Endometrial microvascular endothelial cells (primary cell): ENCODE measurements around the gene FDXR. TPM values are rescaled to one million over a fixed set of nuclear protein-coding genes. Genes with fewer than 3 reads are reported as not detected.

ENCODE experiments used
- in situ Hi-C: cut with HindIII; loops from 2 replicates; pipeline ENCODE4 v1.10.0; 2017; ENCODE audit warnings: low sequenced_read_pairs, low pct_unique_long_range_greater_than_20kb; ENCODE audit errors: inconsistent ontology term
- total RNA-seq: library from RNA; depleted of rRNA; stranded (reverse); fragments of >200 nt; gene quantifications from one replicate; pipeline ENCODE4 v1.2.3, GENCODE V29; 2015; ENCODE audit errors: inconsistent ontology term

Gene FDXR
- total RNA-seq, 1 donor from 2014 or later: 73.7 TPM

- in situ Hi-C loops: loop anchor here (10.0 kb wide), 1 partner anchor 78 kb away; no protein-coding TSS in a partner anchor
Observed at GRCh38 chr17:74862108-74862901, 10.5 kb downstream of the FDXR start.

DNA sequence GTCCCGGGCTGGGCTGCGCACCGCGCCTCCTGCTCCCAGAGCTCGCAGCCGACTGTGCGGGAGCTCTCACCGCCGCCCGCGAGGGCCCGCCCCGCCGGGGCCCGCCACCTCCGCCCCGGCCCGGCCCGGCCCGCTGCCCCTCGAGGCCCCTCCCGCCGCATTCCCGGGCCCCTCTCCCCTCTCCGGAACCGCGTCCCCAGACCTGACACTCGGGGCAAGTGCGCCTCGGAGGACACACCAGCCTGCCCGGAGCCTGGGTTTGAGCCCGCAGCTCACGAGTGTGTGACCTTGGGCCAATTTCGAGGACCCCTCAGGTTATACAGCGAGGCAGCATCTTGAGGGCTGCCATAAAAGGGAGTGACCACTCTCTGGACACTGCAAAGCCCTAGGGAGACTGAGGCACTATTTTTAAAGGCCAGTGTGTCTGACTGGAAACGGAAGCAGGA lies 11.1 kb downstream of the FDXR start:
- in situ Hi-C loops: loop anchor here (10.0 kb wide), 1 partner anchor 77 kb away; no protein-coding TSS in a partner anchor

DNA sequence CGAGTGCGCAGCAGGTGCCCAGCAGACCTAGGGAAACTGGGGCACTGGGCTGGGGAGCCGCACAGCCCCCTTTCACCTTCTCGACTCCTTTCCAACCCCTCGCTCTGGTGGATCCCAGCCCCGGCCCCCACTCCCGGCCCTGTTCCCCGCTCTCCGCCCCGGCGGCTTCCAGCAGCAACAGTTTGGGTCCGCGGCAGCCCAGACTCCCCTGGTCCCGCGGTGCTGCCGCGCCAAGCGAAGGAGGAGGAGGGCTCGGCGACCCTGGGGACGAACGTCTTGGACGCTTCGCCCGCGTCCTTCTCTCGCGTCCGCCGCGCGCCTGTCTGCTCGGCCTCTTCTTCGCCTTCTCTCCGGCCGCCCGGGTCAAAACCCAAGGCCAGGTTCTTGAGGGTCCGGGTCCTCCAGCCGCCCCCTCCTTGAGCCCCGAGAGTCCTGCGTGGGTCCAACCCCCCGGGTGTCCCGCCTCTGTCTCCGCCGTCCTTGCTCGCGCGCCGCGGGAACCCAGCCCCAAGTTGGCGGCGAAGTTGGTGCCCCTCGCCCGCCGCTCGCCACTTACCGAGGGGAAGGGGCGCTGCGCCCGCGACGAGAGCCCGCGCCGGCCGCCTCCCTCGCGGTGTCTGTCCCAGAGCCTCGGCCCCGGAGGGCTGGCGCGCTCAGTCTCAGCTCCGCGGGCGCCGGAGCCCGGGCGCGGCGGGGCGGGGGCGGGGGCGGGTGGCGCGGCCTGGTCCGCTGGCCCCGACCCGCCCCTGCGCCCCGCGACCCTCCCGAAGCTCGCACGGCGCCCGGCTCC lies 11.7 kb downstream of the FDXR start:
- in situ Hi-C loops: loop anchor here (10.0 kb wide), 1 partner anchor 76 kb away; no protein-coding TSS in a partner anchor

DNA sequence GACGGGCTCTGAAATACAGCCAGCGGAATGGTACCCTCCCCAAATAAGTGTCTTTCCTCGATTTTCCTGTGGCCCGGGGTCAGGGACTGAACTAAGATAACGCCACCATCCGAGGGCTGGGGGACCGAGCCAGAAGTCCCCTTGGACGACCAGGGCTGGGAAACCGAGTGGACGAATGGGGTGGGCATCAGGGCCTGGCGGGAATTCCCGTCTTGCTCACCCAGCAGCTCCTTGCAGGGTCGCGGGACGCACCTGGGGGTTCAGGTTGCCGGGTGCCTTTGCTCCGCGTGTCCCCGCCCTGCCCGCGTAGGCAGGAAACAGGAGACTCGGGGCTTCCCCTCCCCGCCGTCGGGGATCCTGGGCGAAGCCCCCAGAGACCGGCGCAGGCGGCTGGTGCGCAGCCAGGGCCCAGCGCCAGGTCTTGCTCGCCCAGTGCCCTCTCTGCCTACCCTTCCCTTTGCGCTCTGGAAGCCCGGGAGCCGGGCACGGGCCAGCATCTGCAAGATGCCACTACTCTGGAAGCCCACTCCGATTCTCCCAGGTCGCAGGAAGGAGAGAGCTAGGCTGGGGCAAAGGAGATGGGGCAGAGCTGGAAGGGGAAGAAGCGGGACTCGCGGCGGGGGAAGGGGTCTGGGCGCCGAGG lies 12.4 kb downstream of the FDXR start:
- in situ Hi-C loops: loop anchor here (10.0 kb wide), 1 partner anchor 76 kb away; no protein-coding TSS in a partner anchor

DNA sequence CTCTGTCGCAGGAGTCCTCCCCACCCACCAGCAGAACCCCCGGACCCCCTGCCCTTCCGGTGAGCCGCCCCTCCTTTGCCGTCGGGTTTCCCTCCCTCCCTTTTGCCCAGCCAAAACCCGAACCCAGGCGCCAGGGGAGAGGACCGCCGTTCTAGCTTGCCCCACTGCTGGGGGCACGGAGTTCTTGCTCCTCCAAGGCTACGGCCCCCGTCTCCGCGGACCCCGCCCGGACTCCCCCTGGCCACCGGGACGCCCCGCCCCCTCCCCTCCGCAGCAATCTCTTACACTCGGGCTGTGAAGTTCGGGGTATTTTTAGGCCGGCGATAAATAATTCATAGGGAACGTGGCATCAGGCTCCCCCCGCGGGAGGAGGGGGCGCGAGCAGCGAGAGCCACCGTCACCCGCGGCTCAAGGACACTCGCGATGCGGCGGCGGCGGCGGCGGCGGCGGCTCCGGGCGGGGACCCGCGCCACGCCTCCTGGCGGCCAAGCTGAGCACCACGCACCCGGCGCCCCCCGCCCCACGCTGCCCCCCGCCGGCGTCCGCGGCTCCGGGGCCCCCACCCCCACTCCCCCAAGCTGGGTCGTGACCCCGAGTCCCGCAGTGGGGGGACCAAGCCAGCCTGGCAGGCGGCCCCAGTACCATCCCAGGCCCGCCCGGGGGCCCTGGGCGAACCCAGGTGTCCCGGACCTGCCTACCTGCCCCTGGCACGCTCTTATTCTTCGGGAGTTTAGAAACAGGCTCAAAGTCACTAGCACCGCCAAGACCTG lies 13.2 kb downstream of the FDXR start, which contains the start of gene GRIN2C:
Gene GRIN2C (minus strand): TSS at position 427 of the 770 bp plus-strand sequence. CDS start 4,793 bp downstream, outside the sequence.
- in situ Hi-C loops: loop anchor here (10.0 kb wide), 1 partner anchor 75 kb away; no protein-coding TSS in a partner anchor

GRCh38 chr17:74858672-74859458 lies 13.9 kb downstream of the FDXR start:
- in situ Hi-C loops: no loop called here

- in situ Hi-C loops: no loop called here
Observed at GRCh38 chr17:74857191-74857590, 15.6 kb downstream of the FDXR start.

GRCh38 chr17:74856112-74856511 lies 16.7 kb downstream of the FDXR start:
- in situ Hi-C loops: no loop called here

DNA sequence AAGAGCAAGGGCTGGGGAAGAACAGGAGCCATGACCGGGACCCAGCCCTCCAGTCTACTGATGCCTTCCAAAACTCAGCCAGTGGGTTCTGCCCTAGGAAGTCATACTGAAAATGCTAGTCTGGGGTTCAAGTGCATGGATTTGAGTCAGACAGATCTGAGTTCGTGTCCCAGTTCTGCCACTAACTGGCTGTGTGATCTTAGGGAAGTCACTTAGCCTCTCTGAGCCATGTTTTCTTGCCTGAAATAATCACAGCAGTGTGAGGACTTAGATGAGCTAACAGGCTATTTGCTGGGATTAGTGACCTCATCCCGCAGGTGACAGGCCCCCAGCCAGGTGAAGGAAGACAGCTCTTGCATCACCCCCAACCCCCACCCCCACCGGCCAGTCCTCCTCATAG lies 17.5 kb downstream of the FDXR start:
- in situ Hi-C loops: no loop called here

- in situ Hi-C loops: no loop called here
Observed at GRCh38 chr17:74854792-74855191, 18.0 kb downstream of the FDXR start.

DNA sequence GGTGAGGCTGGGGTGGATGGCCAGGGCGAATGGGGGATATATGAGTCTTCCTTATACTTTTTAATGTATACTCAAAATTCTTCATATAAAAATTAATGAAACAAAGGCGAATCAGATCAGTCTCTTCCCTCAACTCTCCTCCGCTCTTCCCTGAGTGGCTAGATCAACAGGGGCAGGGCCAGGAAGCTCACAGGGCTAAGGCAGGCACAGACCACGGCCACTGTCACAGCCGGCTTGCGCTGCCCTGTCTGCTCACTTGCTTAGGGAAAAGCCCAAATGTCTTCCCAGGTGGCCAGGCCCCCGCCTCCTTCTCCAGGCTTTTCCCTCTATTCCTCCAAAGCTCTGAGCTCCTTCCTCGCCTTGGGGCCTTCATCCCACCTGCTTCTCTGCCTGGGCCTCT lies 19.1 kb downstream of the FDXR start:
- in situ Hi-C loops: no loop called here

- in situ Hi-C loops: no loop called here
Observed at GRCh38 chr17:74853048-74853397, 19.8 kb downstream of the FDXR start.

GRCh38 chr17:74852237-74853047 lies 20.4 kb downstream of the FDXR start:
- in situ Hi-C loops: no loop called here

GRCh38 chr17:74851612-74852236 lies 21.1 kb downstream of the FDXR start:
- in situ Hi-C loops: no loop called here

GRCh38 chr17:74850914-74851313 lies 21.9 kb downstream of the FDXR start:
- in situ Hi-C loops: no loop called here

DNA sequence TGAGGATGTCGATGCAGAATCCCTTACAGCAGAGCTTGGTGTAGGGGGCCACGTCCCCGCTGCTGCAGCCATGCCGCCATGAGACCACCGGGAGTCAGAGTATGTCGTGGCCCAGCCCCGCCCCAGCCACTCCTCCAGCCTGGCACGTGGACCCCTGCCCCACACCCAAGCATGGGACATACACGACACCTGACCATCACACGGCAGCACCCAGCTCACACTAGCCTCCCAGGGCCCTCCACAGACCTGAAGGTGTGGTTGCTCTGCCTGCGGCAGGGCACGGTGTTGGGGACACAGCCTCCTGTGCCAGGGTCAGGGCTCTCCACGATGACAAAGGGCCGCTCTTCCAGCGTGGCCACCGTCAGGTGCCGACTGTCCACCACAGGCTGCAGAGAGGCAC lies 22.5 kb downstream of the FDXR start:
- in situ Hi-C loops: no loop called here
